Lower leg skin (tissue), 3 donors: ENCODE measurements around the gene TUBA3C.

ENCODE experiments used
- CTCF ChIP-seq, 3 donors: fragments of 450-650 bp; IDR thresholded peaks; one replicate each; pipeline ENCODE4 v1.5.1; 2016; ENCODE audit warnings: antibody characterized with exemption in 3 of 3, mild to moderate bottlenecking in 3 of 3, moderate library complexity in 2 of 3
- POLR2A ChIP-seq, 2 donors: fragments of 450-650 bp; IDR thresholded peaks; one replicate each; pipeline ENCODE4 v1.6.1; 2016 to 2017; ENCODE audit warnings: antibody characterized with exemption in 2 of 2, mild to moderate bottlenecking in 1 of 2, moderate library complexity in 1 of 2

- TF ChIP-seq CTCF (IDR thresholded peaks at IDR 0.05) (no peak), POLR2A (IDR thresholded peaks at IDR 0.05) (no peak)
Observed at GRCh38 chr13:19159181-19159580, 22.4 kb downstream of the TUBA3C start.
